WI38 (cell line): ENCODE measurements around the gene GARRE1.
A peak's percentile ranks its signal among the peaks of the same experiment; 100 is the strongest.

Source experiments
- H3K4me3 ChIP-seq: 2 replicates; pipeline ENCODE4 v1.5.1; 2011; ENCODE audit warnings: low read depth, mild to moderate bottlenecking, control low read depth, low read length
- TF ChIP-seq, protein P1 (sequence below): IDR thresholded peaks from 2 replicates; pipeline ENCODE4 v1.5.1; 2012; ENCODE audit warnings: low read depth, mild to moderate bottlenecking, control low read depth, low read length

GARRE1 gene

DNA sequence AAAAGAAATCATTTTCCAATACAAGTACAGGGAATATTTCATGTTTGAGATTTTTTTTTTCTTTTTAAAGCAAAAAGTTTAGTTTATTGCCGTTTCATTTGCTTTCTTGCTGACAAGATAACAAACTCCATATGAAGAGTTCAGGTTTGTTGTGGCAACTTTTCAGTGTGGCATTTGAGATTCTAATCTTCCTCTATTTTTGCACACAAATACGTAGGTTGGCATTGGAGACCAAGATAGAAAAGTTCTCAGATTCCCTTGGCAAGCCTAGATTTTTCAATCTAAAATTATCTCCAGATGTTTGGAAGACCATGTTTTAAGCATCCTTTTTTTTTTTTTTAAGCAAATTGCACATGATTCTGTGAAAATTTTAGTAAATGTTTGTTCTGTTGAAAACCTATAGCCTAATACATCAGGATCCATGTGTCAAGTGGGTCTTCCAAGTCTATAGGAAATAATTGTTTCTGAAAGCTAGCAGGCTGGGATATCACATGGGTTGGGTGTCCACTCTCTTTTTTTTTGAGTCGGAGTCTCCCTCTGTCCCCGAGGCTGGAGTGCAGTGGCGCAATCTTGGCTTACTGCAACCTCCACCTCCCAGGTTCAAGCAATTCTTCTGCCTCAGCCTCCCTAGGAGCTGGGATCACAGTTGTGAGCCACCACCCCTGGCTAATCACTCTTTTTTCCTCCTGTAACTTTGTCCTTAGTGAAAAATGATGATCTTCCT is 2.6 kb downstream of the GARRE1 start:
- TF ChIP-seq, protein P1, sequence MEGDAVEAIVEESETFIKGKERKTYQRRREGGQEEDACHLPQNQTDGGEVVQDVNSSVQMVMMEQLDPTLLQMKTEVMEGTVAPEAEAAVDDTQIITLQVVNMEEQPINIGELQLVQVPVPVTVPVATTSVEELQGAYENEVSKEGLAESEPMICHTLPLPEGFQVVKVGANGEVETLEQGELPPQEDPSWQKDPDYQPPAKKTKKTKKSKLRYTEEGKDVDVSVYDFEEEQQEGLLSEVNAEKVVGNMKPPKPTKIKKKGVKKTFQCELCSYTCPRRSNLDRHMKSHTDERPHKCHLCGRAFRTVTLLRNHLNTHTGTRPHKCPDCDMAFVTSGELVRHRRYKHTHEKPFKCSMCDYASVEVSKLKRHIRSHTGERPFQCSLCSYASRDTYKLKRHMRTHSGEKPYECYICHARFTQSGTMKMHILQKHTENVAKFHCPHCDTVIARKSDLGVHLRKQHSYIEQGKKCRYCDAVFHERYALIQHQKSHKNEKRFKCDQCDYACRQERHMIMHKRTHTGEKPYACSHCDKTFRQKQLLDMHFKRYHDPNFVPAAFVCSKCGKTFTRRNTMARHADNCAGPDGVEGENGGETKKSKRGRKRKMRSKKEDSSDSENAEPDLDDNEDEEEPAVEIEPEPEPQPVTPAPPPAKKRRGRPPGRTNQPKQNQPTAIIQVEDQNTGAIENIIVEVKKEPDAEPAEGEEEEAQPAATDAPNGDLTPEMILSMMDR = no peak
- no peak overlapping the region for H3K4me3 ChIP-seq

DNA sequence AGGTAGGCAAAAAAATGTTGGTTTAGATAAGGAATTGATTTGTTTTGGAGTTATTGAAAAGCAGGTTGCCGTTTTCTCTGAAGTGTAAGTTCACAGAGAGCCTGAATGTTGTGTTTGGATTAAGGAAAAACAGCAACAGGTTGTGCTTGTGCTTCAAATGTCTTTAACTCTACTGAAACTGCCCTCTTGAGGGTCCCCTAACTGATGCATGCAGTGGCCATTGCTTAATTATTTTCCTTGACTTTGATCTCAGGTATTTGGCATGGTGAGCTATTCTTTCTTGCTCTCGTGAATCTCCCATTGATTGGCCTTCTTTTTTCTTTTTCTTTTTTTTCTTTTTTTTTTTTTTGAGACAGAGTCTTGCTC is 3.2 kb downstream of the GARRE1 start:
- no peak overlapping the region for H3K4me3 ChIP-seq
- TF ChIP-seq, protein P1 = no peak

DNA sequence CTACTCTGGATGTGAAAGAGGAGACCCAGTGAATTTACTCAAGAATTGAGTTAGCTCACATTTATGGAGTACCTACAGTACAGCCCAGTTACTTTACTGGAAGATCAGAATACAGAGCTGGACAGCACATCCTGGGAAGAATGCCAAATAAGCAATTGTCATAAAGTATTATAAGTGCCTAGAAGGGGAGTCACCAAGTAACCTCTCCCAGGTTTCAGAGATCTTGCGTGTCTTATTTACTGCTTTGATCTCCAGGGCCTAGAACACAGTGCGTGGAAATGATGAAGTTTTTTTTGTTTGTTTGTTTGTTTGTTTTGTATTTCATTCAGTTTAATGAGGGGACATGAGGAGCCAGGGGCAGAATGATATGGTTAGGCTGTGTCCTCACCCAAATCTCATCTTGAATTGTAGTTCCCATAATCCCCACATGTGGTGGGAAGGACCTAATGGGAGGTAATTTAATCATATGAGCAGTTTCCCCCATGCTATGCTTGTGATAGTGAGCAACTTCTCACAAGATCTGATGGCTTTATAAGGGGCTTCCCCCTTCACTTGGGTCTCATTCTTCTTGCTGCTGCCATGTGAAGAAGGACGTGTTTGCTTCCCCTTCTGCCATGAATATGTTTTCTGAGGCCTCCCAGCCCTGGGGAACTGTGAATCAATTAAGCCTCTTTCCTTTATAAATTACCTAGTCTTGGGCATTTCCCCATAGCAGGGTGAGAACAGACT is 5.2 kb downstream of the GARRE1 start:
- H3K4me3 ChIP-seq = no peak overlapping the region
- TF ChIP-seq, protein P1 = no peak

DNA sequence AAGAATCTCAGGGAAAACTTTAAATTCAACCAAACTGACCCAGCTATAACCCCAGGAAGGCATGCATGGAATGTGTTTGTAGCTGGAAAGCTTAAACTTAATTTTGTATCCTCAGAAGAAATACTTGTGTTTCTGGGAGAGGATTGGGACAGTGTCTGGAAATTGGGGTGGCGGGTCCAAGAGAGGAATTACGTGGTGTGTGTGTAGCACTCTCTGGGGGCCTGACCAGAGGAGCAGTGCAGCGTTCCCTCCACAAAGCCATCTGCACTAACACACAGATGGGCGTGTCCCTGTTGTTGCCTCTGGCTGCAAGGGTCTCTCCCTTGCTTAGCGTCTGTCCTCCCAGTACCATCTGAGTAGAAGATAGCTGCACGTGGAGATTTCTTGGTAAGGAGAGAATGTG is 6.4 kb downstream of the GARRE1 start:
- peak overlapping the region; percentile 21; the same call in 1 of the 2 replicates for H3K4me3 ChIP-seq
- TF ChIP-seq, protein P1 = no peak

DNA sequence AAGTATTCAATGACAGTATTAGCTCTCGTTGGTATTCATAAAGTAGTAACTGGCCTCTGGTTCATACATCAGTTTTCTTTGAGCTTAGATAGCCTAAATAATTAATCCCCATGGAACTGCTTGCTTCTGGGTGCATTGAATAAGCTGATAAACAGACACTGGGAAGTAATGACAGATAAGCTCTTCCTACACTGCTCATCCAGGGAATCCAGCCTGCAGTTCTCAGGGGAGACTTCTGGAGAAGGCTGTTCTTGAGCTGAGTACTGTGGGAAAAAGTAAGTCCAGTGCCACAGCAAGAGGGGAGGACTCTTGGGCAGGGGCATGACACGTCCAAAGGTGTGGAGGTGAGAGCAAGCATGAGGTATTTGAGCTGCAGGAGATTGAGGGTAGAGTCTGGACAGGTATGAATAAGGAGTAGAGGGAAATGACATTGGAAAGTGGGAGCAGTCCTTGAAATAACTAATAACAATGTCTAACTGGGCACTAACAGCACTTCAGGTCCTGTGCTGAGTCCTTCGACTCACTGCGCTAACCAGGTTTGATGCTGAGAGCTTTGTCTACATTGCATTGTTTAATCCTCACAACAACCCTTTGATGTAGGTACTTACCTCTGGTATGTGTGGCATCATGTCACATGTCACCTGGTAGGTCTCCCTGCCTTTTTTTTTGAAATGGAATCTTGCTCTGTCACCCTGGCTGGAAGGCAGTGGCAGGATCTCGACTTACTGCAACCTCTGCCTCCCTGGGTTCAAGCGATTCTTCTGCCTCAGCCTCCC is 7.2 kb downstream of the GARRE1 start:
- H3K4me3 ChIP-seq = peak overlapping the region; percentile 14; the same call in 1 of the 2 replicates
- TF ChIP-seq, protein P1 = no peak

DNA sequence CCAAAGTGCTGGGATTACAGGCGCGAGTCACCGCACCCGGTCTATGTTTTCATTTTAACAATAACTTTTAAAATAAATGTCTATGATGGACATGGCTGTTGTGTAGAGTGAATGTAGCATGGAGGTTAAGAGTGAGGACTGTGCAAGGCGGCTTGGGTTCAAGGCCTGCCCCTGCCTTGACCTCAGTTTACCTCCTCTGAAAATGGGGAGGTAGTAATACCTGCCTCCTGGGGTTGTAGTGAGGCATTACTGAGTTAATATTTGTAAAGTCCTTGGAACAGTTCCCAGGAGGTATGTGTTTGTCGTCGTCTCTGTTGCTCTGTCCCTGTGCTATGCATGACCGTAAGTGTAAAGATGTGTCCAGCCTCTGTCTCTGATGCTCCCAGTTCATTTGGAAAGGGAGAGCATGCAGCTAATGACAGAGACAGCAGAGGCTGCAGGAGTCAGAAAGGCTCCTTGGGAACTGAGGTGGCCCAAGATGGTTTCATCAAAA is 9.4 kb downstream of the GARRE1 start:
- TF ChIP-seq, protein P1 = no peak
- H3K4me3 ChIP-seq = no peak overlapping the region
